Measurements from ENCODE around the gene IL5RA.

Gene IL5RA, protein sequence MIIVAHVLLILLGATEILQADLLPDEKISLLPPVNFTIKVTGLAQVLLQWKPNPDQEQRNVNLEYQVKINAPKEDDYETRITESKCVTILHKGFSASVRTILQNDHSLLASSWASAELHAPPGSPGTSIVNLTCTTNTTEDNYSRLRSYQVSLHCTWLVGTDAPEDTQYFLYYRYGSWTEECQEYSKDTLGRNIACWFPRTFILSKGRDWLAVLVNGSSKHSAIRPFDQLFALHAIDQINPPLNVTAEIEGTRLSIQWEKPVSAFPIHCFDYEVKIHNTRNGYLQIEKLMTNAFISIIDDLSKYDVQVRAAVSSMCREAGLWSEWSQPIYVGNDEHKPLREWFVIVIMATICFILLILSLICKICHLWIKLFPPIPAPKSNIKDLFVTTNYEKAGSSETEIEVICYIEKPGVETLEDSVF

DNA sequence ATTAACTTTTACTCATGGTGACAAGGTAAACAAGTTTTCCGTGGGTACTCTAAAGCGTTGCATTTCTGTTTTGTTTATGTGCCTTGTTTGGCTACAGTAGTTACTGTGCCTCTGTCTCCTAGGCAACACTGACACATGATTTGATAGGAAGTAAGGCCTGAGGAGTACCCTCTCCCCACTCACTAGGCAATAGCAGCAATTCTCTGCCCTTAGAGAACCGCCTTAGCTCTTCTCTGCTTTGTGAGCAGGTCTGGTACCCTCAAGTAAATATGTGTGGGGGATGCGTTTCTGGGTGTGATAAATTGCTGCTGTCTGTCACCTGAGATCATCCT, at the start of gene IL5RA:
IL5RA (minus strand) TSS at position 76 of the 332 bp plus-strand sequence. CDS start 5,390 bp downstream, outside the sequence.
- DNase-seq (ENCODE audit: low spot score) = peak; percentile 73

- DNase-seq (ENCODE audit: low spot score) = no peak
These were observed 47.3 kb upstream of the IL5RA start for GRCh38 chr3:3157484-3157883.

DNA sequence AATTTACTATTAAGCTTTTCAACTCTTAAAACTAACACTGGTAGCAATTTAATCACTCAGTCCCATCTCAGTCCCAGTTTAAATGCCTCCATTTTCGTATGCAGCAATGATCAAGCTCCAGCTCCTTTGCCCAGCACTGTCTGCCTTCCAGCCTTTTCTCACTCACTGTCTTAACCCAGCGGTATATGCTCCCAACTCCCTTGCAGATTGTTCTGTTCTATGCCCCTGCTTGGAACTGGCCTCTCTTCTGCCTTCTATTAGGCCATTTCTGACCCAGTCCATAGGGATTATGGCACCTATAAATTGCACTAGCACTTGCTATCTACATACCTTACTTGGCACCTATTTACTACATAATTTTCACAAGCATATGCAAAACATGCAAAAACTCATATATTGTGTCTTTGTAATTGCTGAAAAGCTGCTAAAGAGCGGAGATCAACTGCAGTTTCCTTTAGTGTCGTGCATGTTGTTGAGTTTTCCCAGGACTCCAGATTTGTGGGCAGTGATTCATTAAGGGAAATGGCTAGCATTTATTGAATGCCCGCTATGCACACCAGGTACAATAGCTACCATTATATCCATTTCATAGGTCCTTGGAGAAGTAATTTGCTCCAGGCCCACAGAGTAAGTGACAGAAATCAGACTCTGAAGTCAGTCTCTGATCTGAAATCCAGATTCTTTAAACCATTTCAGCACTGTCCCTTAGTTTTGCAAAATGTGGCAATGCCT, 44.9 kb upstream of the IL5RA start:
- DNase-seq (ENCODE audit: low spot score) = no peak

DNA sequence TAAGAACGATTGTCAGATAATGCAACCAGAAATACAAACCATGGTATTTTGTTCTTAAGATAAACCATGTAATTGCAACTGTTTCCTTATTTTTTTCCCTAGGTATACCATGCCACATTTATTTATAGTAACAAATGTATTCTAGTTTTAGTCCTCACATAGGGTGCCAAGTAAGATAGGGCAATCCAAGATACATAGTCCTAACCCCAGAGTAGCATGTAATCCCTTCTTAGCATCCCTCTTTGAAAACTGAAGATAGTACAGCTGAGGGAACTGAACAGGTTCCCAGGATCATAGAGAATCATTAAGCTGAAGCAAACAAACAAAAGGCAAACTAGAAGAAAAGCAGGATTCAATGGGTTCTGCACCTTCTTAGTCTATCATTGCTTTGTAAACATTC, 41.3 kb upstream of the IL5RA start:
- no peak for DNase-seq (ENCODE audit: low spot score)

GRCh38 chr3:3149560-3149959, 39.4 kb upstream of the IL5RA start:
- no peak for DNase-seq (ENCODE audit: low spot score)

DNA sequence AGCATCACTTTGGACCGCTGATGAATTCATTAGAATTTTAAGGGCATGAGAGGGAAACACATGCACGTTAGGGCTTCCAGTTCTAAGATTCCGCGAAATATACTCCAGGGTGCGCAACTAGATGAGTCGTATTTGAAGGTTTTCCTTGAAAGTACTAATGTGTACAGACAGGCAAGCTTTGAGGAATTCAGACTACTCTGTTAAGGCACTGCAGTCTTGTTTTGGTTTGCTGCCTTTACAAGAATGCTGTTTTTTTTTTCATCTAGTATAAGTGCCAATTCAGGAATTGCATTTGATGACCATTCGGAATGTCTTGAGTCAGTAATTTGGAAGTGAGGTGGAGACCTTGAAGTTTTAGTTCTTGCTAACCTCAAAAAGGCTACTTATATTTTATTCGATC, 35.7 kb upstream of the IL5RA start:
- DNase-seq (ENCODE audit: low spot score) = no peak

- no peak for DNase-seq (ENCODE audit: low spot score)
These were observed 31.8 kb upstream of the IL5RA start for GRCh38 chr3:3141939-3142338.

DNA sequence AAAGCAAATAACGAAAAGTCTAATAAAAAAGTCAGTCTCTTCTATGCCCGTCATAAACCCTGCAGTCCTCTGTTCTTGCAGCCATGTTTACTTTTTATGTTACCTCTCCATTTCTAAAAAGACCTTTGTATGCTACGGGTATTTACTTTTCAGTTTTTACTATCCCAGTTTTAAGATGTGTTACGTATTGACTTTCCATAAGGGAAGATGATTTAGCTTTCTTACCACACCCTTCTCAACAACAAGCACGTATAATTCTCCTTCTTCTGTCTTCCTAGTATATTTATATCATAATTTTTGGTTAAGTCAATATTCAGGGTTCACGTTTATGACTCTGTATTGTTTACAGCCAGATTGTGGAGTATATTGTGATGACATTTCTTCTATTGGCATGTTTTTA, 27.4 kb upstream of the IL5RA start:
- DNase-seq (ENCODE audit: low spot score) = no peak

- DNase-seq (ENCODE audit: low spot score) = peak; percentile 40
These were observed 24.7 kb upstream of the IL5RA start for GRCh38 chr3:3134750-3135448.

GRCh38 chr3:3133500-3133899, 23.3 kb upstream of the IL5RA start:
- DNase-seq (ENCODE audit: low spot score) = no peak

DNA sequence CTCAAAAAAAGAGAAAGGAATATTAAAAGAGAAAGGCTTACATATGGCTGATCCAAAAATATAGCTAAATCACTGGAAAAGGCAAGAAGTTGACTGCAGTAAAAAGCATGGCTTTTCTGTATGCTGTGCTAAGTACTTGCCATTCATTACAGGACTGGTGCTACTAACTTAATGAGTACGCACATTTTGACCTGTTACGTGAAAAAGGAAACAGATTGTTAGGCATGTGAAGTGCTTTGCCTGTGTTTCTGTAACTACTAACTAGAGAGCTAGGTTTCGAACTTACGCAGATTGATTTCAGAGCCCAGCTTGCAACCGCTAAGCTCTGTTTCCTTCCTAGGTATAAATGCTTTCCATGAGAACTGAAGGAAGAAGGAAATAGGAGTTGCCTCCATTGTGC, 19.4 kb upstream of the IL5RA start:
- DNase-seq (ENCODE audit: low spot score) = no peak

DNA sequence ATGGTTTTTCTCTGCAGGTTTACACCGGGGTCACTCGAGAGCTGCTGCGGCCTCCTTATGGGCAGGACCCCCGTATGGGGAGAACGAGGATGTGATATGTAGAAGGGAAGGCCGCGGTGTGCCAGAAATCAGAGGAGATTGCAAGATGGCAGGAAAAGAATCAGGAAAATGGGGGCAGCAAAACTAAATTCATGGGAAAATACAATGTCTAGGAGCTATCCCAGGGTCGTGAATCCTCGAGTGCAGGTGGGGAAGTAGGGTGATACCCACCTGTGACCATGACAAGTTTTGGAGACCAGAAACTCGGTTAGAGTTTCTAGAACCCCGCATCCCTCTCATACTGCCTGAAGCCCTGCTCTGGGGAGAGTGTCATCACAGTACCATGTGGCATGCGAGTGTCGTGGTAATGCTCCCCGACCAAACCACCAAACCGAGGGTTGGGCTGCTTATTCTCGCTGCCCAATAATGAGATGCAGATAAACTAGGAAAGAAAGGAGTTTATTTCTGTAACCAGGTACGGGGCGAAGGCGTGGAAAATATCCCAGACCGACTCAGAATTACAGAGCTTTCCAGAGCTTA, 17.3 kb upstream of the IL5RA start:
- peak; percentile 39 for DNase-seq (ENCODE audit: low spot score)

DNA sequence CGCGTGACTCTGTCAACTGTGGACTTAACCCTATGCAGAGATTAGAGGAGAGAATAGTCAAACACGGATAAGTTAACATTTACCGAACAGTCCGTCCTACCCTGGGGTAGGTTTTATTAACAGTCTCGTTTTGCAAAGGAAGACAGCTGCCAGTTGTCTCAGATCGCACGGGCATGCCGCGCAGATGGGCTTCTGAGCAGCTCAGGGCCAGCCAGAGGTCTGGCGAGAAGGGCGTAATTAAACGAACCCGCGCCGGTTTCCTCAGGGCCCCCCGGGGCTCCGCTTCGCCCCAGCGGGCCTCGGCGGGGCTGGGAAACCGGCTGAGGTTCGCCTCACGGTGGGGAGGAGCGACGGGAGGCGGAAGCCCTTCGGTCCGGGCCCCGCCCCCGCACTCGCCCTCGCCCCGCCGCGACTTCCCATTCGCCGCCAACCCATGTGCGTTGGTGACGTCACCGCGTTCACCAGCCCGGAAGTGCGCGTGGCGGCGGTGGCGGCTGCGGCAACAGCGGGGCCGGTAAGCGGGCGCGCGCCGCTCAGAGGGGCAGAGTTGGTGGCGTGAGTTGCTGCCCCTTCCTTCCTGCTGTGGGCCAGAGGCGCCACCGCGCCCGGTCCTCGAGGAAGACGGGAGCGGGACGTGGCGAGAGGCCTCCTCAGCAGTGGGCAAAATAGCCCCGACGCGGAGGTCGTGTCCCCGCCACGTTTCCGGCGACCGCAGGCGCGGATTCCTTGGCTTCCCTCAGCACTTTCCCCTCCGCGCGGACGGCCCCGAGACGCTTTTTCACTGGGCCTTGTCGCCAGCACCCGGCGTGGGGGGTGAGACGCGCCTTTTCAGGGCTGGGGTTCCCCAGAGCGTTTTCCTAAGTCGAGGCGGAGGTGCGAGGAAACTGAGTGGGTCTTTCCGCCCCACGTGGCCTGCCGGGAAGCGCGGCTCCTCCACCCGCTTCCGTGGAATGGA, 16.6 kb upstream of the IL5RA start, which contains the start of gene TRNT1:
TRNT1 (plus strand) TSS at position 464 of the 955 bp plus-strand sequence. CDS start 2,101 bp downstream, outside the sequence.
- peak; percentile 94 for DNase-seq (ENCODE audit: low spot score)

GRCh38 chr3:3125977-3126376, 15.8 kb upstream of the IL5RA start:
- DNase-seq (ENCODE audit: low spot score) = no peak

DNA sequence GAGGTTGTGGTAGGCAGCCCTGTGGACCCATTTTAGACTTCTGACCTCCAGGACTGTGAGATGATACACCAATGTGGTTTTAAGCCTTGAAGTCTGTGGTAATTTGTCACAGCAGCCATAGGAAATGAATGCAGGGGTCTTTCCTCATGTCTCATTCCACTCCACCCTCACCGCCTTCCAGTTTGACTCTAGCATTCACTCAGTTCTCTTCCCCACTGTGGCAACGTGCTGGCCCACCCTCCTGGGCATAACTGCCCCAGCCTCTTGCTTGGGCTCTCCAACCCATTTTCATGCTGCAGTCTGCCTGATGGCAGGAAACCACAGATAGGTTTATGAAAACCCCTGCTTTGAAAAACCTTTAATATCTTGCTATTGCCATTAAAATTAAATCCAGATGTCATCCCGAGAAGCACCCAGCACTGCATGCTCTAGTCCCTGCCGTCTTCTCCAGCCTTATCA, 9.2 kb upstream of the IL5RA start:
- no peak for DNase-seq (ENCODE audit: low spot score)

DNA sequence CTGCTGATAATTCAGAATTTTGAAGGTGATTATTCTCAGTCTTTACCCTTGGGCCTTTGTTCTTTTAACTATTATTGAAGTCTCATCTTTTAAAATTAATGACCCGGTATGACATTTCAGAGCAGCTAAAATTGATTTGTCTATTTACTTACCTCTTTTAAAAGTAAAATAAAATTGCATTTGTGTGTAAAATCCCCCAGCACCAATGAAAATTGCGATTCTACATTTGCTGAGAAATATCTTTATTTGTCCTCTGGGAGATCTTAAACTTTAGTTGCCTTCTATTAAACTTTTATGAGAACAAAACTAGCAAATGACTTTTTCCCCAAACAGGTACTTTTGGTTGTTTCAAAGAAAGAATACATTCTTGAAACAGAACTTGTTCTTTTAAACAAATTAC, 7.5 kb upstream of the IL5RA start:
- no peak for DNase-seq (ENCODE audit: low spot score)

- DNase-seq (ENCODE audit: low spot score) = no peak
These were observed 3.0 kb upstream of the IL5RA start for GRCh38 chr3:3113042-3113709.

GRCh38 chr3:3110749-3111361, 681 bp upstream of the IL5RA start:
- DNase-seq (ENCODE audit: low spot score) = no peak

DNA sequence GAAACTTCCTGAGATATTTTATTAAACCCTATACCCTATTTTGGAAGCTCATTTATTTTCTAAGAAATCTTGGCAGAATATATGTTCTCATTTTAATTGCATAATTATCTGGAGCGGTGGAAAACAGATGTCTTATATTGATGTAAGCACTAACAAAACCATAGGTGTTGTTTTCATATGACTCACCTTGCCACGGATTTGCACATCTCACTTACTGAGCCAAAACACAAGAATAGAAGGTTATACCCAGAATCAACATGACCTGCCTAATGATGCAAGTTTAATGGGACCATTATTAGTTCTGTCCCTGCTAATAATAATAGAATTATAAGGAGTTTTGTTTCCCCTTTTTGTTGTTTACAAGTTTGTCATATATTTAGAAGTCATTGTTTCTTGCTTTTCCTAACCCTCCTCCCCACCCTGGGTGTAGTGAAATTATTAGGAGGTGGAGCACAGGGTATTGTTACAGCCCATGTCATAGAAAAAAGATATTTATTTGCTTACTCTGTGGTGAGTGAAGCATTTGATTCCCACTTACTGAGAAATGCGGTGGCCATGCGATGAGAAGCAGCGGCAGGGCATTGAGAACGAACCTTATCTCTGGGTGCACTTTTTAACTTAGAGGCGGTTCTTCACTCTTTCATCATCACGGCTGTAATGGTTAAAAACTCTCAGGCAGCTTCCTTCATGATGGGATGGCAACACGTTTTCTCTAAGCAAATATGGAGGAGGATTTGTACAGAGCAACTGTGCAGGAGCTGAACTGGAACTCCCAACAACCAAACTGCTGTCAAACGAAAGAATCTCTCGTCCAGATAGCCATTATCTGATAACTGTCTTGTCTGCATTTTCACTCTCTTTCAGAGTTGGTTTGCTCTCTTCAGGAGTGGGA, 521 bp downstream of the IL5RA start:
- peak; percentile 46 for DNase-seq (ENCODE audit: low spot score)

Measured in CD4-positive, alpha-beta T cell treated with Interleukin-2 at 100 ng/mL for 4 hours (primary cell).